Measurements from ENCODE around the gene SLC5A5.
A peak's percentile ranks its signal among the peaks of the same experiment; 100 is the strongest.

Gene SLC5A5

GRCh38 chr19:17847538-17848366 is 24.0 kb upstream of the SLC5A5 start, which contains the start of gene JAK3:
TSS of gene JAK3 (minus strand) at chr19:17847982. CDS start at chr19:17844417, 3,565 bp downstream.
- DNase-seq = peak; percentile 61

GRCh38 chr19:17848595-17849292 is 23.0 kb upstream of the SLC5A5 start:
- no peak for DNase-seq

GRCh38 chr19:17854061-17854460 is 17.7 kb upstream of the SLC5A5 start:
- no peak for DNase-seq

GRCh38 chr19:17855280-17856152 is 16.2 kb upstream of the SLC5A5 start:
- peak; percentile 81 for DNase-seq

GRCh38 chr19:17859533-17860330 is 12.0 kb upstream of the SLC5A5 start, which contains the start of gene RPL18A:
TSS of gene RPL18A (plus strand) at chr19:17859910. CDS start at chr19:17859957, 47 bp downstream.
- DNase-seq = peak; percentile 96

- no peak for DNase-seq
Observed at GRCh38 chr19:17860331-17860992, 11.3 kb upstream of the SLC5A5 start.

GRCh38 chr19:17860993-17861360 is 10.8 kb upstream of the SLC5A5 start:
- no peak for DNase-seq

GRCh38 chr19:17861542-17862402 is 10.0 kb upstream of the SLC5A5 start:
- DNase-seq = no peak

GRCh38 chr19:17862711-17863519 is 8.8 kb upstream of the SLC5A5 start:
- DNase-seq = no peak

- no peak for DNase-seq
Observed at GRCh38 chr19:17863520-17864182, 8.1 kb upstream of the SLC5A5 start.

GRCh38 chr19:17865364-17866311 is 6.1 kb upstream of the SLC5A5 start:
- no peak for DNase-seq

- no peak for DNase-seq
Observed at GRCh38 chr19:17866312-17866963, 5.3 kb upstream of the SLC5A5 start.

- DNase-seq = no peak
Observed at GRCh38 chr19:17866964-17867486, 4.7 kb upstream of the SLC5A5 start.

- DNase-seq = no peak
Observed at GRCh38 chr19:17868669-17869068, 3.1 kb upstream of the SLC5A5 start.

- no peak for DNase-seq
Observed at GRCh38 chr19:17869114-17869608, 2.6 kb upstream of the SLC5A5 start.

GRCh38 chr19:17871032-17871877 is 490 bp upstream of the SLC5A5 start:
- DNase-seq = no peak
